Trophoblast cell (in vitro differentiated cells and primary cell): ENCODE data around the gene ARF6.
A peak's percentile ranks its signal among the peaks of the same experiment; 100 is the strongest.

Source experiments
- DNase-seq, 2 donors: peaks; one replicate each; pipeline ENCODE4 v3.0.0-alpha.2; 2016
- H2AFZ ChIP-seq: 2 replicates; pipeline ENCODE4 v1.6.1; 2013; ENCODE audit warnings: low read length, moderate library complexity, mild to moderate bottlenecking; ENCODE audit not compliant: insufficient read depth, poor library complexity
- H2AK5ac ChIP-seq: 2 replicates; pipeline ENCODE4 v1.6.1; 2013; ENCODE audit warnings: mild to moderate bottlenecking, low read length
- H2BK120ac ChIP-seq: 2 replicates; pipeline ENCODE4 v1.6.1; 2013; ENCODE audit warnings: low read length, mild to moderate bottlenecking, moderate library complexity; ENCODE audit not compliant: insufficient read depth, poor library complexity
- H2BK12ac ChIP-seq: 2 replicates; pipeline ENCODE4 v1.6.1; 2013; ENCODE audit warnings: mild to moderate bottlenecking, low read length, moderate library complexity
- H2BK5ac ChIP-seq: 2 replicates; pipeline ENCODE4 v1.6.1; 2013; ENCODE audit warnings: low read length, low read depth, moderate library complexity, mild to moderate bottlenecking; ENCODE audit not compliant: poor library complexity
- H3K14ac ChIP-seq: 2 replicates; pipeline ENCODE4 v1.6.1; 2013; ENCODE audit warnings: mild to moderate bottlenecking, low read length
- H3K18ac ChIP-seq: 2 replicates; pipeline ENCODE4 v1.6.1; 2013; ENCODE audit warnings: mild to moderate bottlenecking, low read length
- H3K23ac ChIP-seq: 2 replicates; pipeline ENCODE4 v1.6.1; 2013; ENCODE audit warnings: low read length
- H3K27ac ChIP-seq: 2 replicates; pipeline ENCODE4 v1.5.1; 2013; ENCODE audit warnings: low read depth, mild to moderate bottlenecking, inconsistent platforms, low read length, moderate library complexity
- H3K27me3 ChIP-seq: 2 replicates; pipeline ENCODE4 v1.6.1; 2013; ENCODE audit warnings: inconsistent platforms, mild to moderate bottlenecking, low read length, moderate library complexity; ENCODE audit not compliant: insufficient read depth
- H3K36me3 ChIP-seq, 2 experiments: 1 replicate in 1 of 2; 2 replicates in 1 of 2; pipeline ENCODE4 v1.6.1; 2013; ENCODE audit warnings: low read length in 2 of 2, mild to moderate bottlenecking in 2 of 2, moderate library complexity in 1 of 2; ENCODE audit not compliant: insufficient read depth in 2 of 2, control insufficient read depth in 1 of 2
- H3K4ac ChIP-seq: 2 replicates; pipeline ENCODE4 v1.6.1; 2013; ENCODE audit warnings: low read depth, mild to moderate bottlenecking, low read length, moderate library complexity
- H3K4me1 ChIP-seq, 2 experiments: 1 replicate in 1 of 2; 2 replicates in 1 of 2; pipeline ENCODE4 v1.6.1; 2013; ENCODE audit warnings: low read length in 2 of 2, mild to moderate bottlenecking in 2 of 2, moderate library complexity in 1 of 2; ENCODE audit not compliant: insufficient read depth in 2 of 2, control insufficient read depth in 1 of 2
- H3K4me2 ChIP-seq: 2 replicates; pipeline ENCODE4 v1.6.1; 2013; ENCODE audit warnings: inconsistent platforms, mild to moderate bottlenecking, low read length, moderate library complexity
- H3K4me3 ChIP-seq: 2 replicates; pipeline ENCODE4 v1.5.1; 2013; ENCODE audit warnings: mild to moderate bottlenecking, low read depth, low read length, inconsistent platforms
- H3K79me1 ChIP-seq: one replicate; pipeline ENCODE4 v1.6.1; 2013; ENCODE audit warnings: low read length
- H3K79me2 ChIP-seq: 2 replicates; pipeline ENCODE4 v1.6.1; 2013; ENCODE audit warnings: low read length, mild to moderate bottlenecking; ENCODE audit not compliant: control insufficient read depth, insufficient read depth, poor library complexity
- H3K9ac ChIP-seq: 2 replicates; pipeline ENCODE4 v1.6.1; 2013; ENCODE audit warnings: mild to moderate bottlenecking, low read length
- H3K9me3 ChIP-seq: 2 replicates; pipeline ENCODE4 v1.6.1; 2013; ENCODE audit warnings: low read depth, mild to moderate bottlenecking, control low read depth, inconsistent platforms, low read length; ENCODE audit not compliant: insufficient read depth
- H4K12ac ChIP-seq: 2 replicates; pipeline ENCODE4 v1.6.1; 2013; ENCODE audit warnings: low read depth, mild to moderate bottlenecking, low read length, moderate library complexity
- H4K8ac ChIP-seq: 2 replicates; pipeline ENCODE4 v1.6.1; 2013; ENCODE audit warnings: low read depth, mild to moderate bottlenecking, low read length, moderate library complexity
- H4K91ac ChIP-seq: one replicate; pipeline ENCODE4 v1.6.1; 2013; ENCODE audit warnings: low read depth, mild to moderate bottlenecking, low read length, moderate library complexity
- WGBS: extraction: QIAGEN DNeasy Blood & Tissue Kit; methylation state at CpG from one replicate; pipeline ENCODE4 v1.1.7; 2013; ENCODE audit warnings: missing lambda C conversion rate; ENCODE audit not compliant: insufficient read length, insufficient coverage; ENCODE audit errors: extremely low coverage; 5-methylcytosine and 5-hydroxymethylcytosine counted together

ARF6 gene

GRCh38 chr14:49880267-49881064 is 12.4 kb upstream of the ARF6 start:
- Histone ChIP-seq H3K4me1 (peaks cover 3% of the 10 kb centered on the region in 2 experiments), H3K23ac (no peak overlapping the region), H3K27me3 (no peaks in the 10 kb centered on the region), H2BK12ac (peak overlapping the region; percentile 62), H4K91ac (peak overlapping the region; percentile 74), H3K4me3 (no peak overlapping the region), H4K8ac (no peak overlapping the region), H3K9me3 (no peaks in the 10 kb centered on the region), H4K12ac (no peak overlapping the region), H2AFZ (no peak overlapping the region), H2BK120ac (no peak overlapping the region), H3K79me1 (peaks cover 9% of the 10 kb centered on the region), H3K18ac (peak overlapping the region; percentile 27), H3K9ac (no peak overlapping the region), H3K36me3 (no peaks in the 10 kb centered on the region), H3K79me2 (no peaks in the 10 kb centered on the region), H3K4me2 (no peak overlapping the region), H2AK5ac (no peak overlapping the region), H3K14ac (no peak overlapping the region), H3K27ac (no peak overlapping the region), H3K4ac (no peak overlapping the region), H2BK5ac (no peak overlapping the region)
- DNase-seq = no peak
- WGBS = no CpG with 5 or more reads among the region's 9 CpGs

GRCh38 chr14:49881350-49882001 is 11.4 kb upstream of the ARF6 start:
- Histone ChIP-seq H2AK5ac (no peak overlapping the region), H3K14ac (no peak overlapping the region), H3K18ac (no peak overlapping the region), H2AFZ (no peak overlapping the region), H4K12ac (no peak overlapping the region), H3K4me3 (no peak overlapping the region), H3K4me1 (peaks cover 3 to 5% of the 10 kb centered on the region in 2 experiments), H3K27ac (no peak overlapping the region), H4K91ac (no peak overlapping the region), H3K79me1 (peaks cover 9% of the 10 kb centered on the region), H2BK5ac (no peak overlapping the region), H2BK120ac (no peak overlapping the region), H3K4ac (no peak overlapping the region), H3K79me2 (no peaks in the 10 kb centered on the region), H3K4me2 (no peak overlapping the region), H3K27me3 (no peaks in the 10 kb centered on the region), H2BK12ac (no peak overlapping the region), H3K36me3 (no peaks in the 10 kb centered on the region), H4K8ac (no peak overlapping the region), H3K23ac (no peak overlapping the region), H3K9me3 (no peaks in the 10 kb centered on the region), H3K9ac (no peak overlapping the region)
- no peak for DNase-seq
- WGBS = no CpG with 5 or more reads among the region's 4 CpGs

- Histone ChIP-seq H3K14ac (no peak overlapping the region), H2BK120ac (no peak overlapping the region)
Measured at GRCh38 chr14:49882826-49883694, 9.8 kb upstream of the ARF6 start.

GRCh38 chr14:49886523-49886922 is 6.4 kb upstream of the ARF6 start:
- no peak overlapping the region for H4K12ac ChIP-seq
- no peak overlapping the region for H3K4me3 ChIP-seq
- H2AK5ac ChIP-seq = no peak overlapping the region
- H3K14ac ChIP-seq = no peak overlapping the region
- H3K4ac ChIP-seq = no peak overlapping the region
- H3K27ac ChIP-seq = no peak overlapping the region
- no CpG with 5 or more reads among the region's 12 CpGs for WGBS
- no peak overlapping the region for H3K9ac ChIP-seq
- no peak overlapping the region for H4K8ac ChIP-seq
- H3K4me2 ChIP-seq = no peak overlapping the region
- peaks cover 0 to 2% of the 10 kb centered on the region in 2 experiments for H3K4me1 ChIP-seq
- H2BK12ac ChIP-seq = peak overlapping the region; percentile 24
- H3K36me3 ChIP-seq = no peaks in the 10 kb centered on the region
- no peaks in the 10 kb centered on the region for H3K9me3 ChIP-seq
- H2AFZ ChIP-seq = no peak overlapping the region
- H3K23ac ChIP-seq = no peak overlapping the region
- no peaks in the 10 kb centered on the region for H3K27me3 ChIP-seq
- no peaks in the 10 kb centered on the region for H3K79me2 ChIP-seq
- DNase-seq = no peak
- H2BK120ac ChIP-seq = no peak overlapping the region
- no peak overlapping the region for H3K18ac ChIP-seq
- H2BK5ac ChIP-seq = no peak overlapping the region
- no peak overlapping the region for H4K91ac ChIP-seq
- H3K79me1 ChIP-seq = no peaks in the 10 kb centered on the region

More at GRCh38 chr14:49882826-49883694, 9.8 kb upstream of the ARF6 start:
- Histone ChIP-seq H4K12ac (no peak overlapping the region), H3K23ac (no peak overlapping the region), H3K27me3 (no peaks in the 10 kb centered on the region), H3K4me3 (no peak overlapping the region), H3K9me3 (no peaks in the 10 kb centered on the region), H3K4me2 (no peak overlapping the region), H3K36me3 (no peaks in the 10 kb centered on the region), H3K4ac (no peak overlapping the region), H3K27ac (no peak overlapping the region), H4K91ac (no peak overlapping the region), H3K18ac (no peak overlapping the region), H3K79me2 (no peaks in the 10 kb centered on the region), H3K79me1 (peaks cover 9% of the 10 kb centered on the region), H4K8ac (no peak overlapping the region), H2AK5ac (no peak overlapping the region), H2AFZ (no peak overlapping the region), H2BK12ac (no peak overlapping the region), H2BK5ac (no peak overlapping the region), H3K9ac (no peak overlapping the region), H3K4me1 (peaks cover 3 to 5% of the 10 kb centered on the region in 2 experiments)
- no peak for DNase-seq
- WGBS = no CpG with 5 or more reads among the region's 18 CpGs
